Hematopoietic multipotent progenitor cell treated with erythropoietin and hydrocortisone succinate and interleukin-3 and kit ligand, for 15 days (in vitro differentiated cells): ENCODE measurements around the gene ARSB.
"Not testable (repeated sequence)": the region's sequence is repeated elsewhere in the genome, so short reads cannot be mapped to it uniquely, and the experiment has no call there.

ENCODE experiments used
- DNase-seq: peaks from one replicate; pipeline ENCODE4 v3.0.0-alpha.2; 2015; ENCODE audit warnings: low spot score

Gene ARSB

GRCh38 chr5:78751872-78752271, 233.2 kb downstream of the ARSB start:
- DNase-seq: no peak

- DNase-seq: no peak
Observed at GRCh38 chr5:78750281-78750680, 234.8 kb downstream of the ARSB start.

GRCh38 chr5:78747705-78748359, 237.3 kb downstream of the ARSB start:
- DNase-seq: no peak

- DNase-seq: no peak
Observed at GRCh38 chr5:78747055-78747454, 238.1 kb downstream of the ARSB start.

- no peak for DNase-seq
Observed at GRCh38 chr5:78746021-78746770, 238.9 kb downstream of the ARSB start.

GRCh38 chr5:78744951-78745534, 240.1 kb downstream of the ARSB start:
- no peak for DNase-seq

GRCh38 chr5:78741019-78741418, 244.1 kb downstream of the ARSB start:
- DNase-seq: no peak

DNA sequence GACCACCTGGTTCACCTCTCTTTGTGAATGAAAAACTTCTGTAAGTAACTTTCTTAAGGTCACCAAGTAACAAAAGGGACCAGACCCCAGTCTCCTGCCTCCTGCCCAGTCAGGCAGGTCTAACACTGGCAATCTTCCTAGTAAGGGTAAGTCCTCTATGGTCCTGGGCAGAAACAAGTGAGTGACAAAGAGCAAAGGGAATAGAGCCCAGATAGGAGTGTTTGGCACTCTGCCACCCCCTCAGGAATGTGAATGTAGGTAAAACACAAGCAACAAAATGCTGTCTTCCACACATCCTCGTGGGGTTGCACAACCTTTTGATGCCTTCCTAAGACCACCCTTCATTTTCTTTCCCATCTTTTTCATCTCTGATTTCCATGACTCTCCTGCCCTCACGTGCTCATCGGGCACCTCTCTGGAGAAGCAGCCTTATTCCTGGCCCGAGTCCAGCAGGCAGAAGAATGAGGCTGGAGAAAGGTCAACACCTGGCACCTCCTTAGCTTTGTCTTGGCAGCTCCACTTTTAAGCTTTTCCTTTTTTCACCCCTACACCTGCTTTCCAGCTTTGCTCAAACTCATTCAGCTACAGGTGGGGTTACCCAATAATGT, 246.3 kb downstream of the ARSB start:
- DNase-seq: no peak

DNA sequence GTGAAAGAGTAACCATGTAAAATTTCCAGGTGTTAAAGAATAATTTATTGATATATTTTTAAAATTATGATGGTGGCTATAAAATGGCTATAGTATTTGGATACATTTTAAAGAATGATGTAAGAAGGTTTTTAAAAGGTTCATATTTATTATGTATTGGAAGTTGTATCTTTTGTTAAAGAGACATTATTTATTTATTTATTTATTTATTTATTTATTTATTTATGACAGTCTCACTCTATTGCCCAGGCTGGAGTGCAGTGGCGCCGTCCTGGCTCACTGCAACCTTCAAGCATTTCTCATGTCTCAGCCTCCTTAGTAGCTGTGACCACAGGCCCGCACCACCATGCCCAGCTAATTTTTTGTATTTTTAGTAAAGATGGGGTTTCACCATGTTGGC, 247.0 kb downstream of the ARSB start:
- no peak for DNase-seq

GRCh38 chr5:78735834-78736463, 249.2 kb downstream of the ARSB start:
- no peak for DNase-seq

DNA sequence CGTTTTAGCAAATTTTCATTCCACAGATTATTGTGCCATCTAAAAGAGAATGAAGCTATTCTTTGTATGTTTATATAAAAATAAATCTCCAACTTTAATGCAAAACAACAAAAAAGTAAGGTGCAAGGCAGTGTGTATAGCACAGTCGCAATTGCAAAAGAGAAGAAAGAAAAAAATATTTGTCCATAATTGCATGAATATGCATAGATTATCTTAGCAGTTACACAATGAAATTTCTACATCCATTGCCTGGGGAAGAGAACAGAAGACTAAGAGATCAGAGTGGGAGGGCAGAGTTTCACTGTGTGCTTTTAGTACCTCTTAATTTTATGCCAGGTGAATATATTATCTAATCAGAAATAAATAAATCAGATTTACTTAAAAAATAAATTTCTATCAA, 250.2 kb downstream of the ARSB start:
- no peak for DNase-seq

- DNase-seq: no peak
Observed at GRCh38 chr5:78734094-78734845, 250.8 kb downstream of the ARSB start.

GRCh38 chr5:78732721-78733120, 252.4 kb downstream of the ARSB start:
- DNase-seq: not testable (repeated sequence)

DNA sequence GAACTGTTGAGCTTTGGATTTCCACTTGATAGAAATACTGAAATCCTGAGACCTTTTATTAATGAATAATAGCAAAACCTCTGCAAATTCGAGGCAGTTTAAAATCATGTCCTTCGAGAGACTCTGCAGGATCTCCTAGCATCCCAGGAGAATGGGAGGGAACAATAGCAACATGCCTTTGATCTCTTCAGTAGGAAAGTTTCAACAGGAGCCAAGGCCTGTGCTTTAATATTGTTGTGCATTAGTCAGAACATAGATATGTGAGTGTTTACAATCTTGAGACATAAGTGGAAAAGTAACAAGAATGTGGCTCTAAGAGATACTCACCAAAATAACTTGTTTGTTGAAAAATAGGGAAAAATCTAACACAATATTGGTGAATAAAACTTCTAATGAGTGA, 253.2 kb downstream of the ARSB start:
- DNase-seq: no peak

- no peak for DNase-seq
Observed at GRCh38 chr5:78730300-78731094, 254.6 kb downstream of the ARSB start.

GRCh38 chr5:78727786-78728761, 257.0 kb downstream of the ARSB start:
- DNase-seq: no peak
